ENCODE data around the gene VPS39.

VPS39 gene

DNA sequence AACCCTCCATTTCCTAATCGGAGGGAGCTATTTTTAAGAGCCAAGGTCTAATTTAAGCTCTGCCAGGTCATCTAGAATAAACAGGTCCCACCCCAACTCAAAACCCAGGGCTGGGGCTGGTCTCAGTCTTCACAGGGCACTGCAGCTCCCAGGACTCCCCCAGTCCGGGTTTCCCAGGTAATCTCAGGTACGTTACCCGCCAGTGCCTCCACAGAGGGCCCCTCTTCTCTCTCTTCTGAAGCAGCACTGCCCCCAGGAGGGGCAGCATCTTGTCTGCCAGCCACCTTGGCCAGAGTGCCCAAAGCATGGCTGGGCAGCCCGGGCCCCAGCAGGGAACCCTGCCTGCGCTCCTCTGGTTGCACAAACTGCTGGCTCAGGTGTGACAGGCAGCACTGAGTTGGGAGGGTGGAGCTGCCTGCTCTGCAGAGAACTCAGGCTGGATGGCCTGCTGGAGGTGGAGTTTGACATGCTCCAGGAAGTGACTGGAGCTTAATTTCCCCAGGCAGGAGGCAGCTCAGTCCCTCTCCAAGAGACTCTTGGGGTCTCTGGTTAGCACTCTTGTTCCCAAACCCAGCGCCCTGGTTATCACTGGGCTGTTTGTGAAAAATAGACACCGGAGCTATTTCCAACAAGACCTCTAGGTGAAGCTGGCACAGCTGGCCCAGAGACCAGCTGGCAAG, 51.7 kb downstream of the VPS39 start, which contains the start of gene PLA2G4F:
Gene PLA2G4F (minus strand): TSS at position 394 of the 680 bp plus-strand sequence. CDS start 87 bp downstream, at position 307.
- DNase-seq: no peak

DNA sequence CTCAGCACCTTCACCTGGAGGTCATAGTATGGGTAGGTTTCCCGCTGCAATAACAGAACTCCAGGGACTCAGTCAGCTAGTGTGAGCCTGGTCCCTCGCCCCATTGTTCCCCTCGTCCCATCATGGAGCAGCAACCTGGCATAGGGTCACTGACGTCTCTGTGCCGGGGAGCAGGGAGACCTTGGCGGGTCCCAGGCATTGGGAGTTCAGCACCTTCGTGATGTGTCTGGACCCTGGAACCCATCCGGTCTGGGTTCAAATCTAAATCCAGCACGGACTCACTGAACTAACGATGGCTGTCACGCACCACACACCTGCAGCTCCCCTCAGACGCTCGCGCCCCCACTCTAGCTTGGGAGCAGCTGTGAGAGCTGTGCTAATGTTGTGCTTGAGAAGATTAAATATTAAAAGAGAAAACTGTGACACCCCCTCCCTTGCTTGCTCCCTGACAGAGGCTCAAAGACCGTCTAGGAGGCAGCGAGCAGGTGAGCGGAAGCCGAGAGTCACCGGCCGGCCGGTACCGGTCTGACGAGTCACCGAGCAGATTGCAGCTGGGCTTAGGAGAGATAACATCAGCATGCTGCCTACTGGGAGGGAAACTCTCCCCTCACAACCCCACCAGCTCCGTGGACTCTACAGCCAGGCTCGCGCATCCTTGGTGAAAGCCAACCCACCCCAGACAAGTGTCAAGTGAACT, 52.4 kb downstream of the VPS39 start:
- no peak for DNase-seq

DNA sequence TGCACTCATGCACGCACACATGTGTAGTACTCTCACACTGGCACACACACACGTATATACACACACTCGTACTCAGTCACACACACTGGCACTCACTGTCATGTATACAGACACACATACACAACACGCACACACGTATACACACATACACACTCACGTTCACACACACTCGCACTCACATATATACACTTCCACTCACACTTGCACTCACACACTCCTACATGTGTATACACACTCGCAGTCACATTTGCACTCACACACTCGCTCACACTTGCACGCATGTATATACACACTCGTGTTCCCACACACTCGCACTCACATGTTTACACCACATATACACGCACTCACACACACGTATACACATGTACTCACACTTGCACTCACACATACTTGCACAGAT, 53.1 kb downstream of the VPS39 start:
- no peak for DNase-seq

DNA sequence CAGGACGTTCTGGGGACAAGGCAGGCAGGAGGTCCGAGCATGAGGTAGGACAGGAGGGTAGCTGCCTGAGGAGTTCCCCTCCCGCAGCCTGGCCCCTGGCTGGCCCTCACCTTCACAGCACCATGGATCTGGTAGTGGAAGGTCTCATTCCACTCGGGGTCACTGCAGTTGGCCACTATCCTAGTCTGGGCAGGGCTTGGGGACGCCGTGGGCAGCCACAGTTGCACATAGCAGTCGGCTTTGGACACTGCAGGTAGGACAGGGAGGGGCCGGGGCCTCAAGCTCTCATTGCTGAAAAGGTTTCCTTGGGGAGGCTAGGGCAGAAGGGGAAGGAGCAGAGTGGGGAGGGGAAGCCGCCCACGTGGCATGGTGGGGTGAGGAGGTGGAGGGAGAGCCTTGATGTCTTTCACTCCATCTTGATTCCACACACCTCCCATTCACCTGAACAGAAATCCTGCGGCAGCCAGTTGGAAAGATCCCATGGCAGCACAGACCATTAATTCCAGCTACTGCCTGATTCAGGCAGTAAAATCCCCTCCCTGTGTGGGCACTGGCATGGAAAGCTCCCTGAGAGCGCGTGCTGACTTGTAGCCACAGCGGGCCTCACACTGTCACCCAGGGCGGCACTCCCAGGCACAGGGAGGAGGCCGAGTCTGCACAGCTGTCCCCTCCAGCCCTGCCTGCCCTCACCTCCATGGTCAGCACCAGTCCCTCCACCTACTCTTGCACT, 53.7 kb downstream of the VPS39 start:
- no peak for DNase-seq

DNA sequence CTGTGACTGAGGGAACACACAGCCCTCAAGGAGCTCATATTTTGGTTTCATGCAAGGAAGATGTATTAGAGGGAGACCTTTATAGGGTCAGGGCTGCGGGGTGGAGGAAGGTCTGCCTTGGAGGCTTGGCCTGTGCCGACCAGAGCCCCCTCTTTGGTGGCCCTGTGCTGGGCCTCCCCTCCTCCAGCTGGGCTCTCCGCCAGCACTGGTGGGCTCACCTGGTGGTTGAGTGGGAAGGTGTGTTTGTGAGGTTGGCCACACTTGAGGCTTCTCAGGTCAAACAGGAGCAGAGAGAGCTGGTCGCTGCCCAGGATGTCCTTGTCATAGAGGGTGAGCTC, 54.3 kb downstream of the VPS39 start:
- DNase-seq: no peak

DNA sequence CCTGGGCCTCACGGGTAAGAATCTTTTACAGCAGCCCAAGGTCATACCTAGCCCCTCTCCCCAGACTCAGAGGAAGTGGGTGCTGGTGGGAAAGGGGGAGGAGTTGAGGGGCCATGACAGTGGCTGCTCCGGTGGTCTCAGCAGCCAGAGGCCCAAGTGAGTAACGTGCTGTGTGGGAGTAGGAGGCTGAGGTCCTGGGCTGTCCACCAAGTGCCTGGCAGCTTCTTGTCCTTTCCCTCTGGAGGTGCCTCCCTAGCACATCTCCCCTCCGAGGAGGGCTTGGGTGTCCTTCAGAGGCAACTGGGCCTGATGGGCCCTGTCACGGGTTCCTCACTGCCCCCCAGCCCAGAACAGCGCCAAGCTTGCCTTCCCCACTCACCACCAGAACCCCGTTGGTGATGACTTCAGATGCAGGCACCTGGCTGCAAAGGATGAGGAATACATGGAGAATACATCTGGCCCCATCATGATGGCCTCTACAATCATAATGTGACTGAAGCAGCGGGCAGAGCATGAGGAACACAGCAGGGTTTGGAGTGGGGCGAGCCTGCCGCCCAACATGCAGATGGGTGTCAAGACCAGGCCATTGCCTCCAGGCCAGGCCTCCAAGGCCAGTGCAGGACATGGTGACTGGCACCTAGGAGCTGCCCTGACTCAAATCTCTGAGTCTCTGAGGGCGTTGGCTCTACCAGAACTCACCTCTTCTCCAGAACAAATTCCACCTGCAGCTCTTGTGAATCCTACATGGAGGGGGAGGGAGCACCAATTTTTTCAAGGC, 55.0 kb downstream of the VPS39 start:
- no peak for DNase-seq

DNA sequence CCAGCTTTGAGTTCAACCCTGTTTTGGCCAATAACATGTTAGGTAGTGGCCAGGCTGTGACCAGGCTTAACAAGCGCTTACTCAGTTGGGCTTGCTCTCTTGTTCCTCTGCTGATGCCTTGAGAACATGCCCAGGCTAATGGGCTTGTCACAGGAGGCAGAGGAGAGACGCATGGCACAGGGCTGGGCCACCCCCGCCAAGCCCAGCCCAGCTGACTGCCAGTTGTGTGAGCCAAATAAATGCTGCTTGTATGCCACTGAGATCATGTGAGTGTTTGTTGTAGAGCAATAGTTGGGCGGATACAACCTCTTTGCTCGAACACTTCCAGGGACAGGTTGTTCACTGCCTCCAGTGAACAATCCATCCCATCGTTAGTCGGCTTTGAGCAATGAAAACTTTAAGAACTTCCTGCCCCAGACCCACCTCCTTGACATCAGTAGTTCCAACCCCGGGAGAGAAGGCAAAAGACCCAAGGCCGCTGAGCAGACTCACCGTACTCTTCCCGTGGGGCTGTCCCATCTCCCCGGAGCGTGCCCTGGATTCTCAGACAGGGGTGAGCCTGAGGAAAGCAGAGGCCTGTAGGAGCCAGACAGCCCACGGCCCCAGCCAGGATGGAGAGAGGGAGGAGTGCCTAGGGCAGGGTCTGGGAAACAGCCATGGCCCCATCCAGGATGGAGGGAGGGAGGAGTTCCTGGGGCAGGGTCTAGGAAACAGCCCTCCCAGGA, 55.7 kb downstream of the VPS39 start:
- DNase-seq: no peak

DNA sequence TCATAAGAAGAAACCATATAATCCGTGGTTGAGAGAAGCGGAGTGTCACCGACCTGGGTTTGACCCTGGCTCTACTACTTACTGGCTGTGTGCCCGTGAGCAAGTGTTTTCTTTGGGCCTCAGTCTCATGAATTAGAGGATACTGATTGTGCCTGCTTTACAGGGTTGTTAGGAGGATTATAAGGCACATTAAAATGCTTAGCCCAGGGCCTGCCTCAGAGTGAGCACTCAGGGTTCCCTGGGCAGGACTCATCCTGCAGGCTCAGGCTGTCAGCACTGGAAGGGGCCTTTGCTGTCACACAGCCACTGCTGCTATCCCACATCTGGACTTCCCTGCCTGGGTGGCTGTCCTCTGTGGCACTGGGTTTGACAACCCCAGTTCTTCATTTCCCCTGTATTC, 56.4 kb downstream of the VPS39 start:
- DNase-seq: no peak

DNA sequence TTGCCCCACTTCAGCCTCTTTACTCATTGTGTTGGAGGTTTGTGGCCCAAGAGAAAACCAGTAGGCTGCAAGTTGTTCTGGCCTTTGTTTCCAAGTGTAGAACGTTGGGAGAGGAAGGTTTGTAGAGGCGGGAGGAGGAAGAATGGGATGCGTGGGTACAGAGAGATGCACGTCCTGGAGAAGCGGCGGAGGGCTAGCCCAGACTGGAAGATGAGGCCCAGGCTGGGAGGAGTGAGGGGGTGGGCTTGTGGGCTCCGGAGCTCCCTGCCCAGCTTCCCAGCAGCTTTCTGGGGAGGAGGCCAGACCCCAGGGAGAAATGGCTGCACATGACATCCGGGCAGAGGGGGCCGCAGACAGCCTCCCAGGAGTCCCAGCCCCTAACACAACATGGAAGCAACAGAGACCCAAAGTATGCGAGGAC, 57.0 kb downstream of the VPS39 start:
- DNase-seq: no peak

DNA sequence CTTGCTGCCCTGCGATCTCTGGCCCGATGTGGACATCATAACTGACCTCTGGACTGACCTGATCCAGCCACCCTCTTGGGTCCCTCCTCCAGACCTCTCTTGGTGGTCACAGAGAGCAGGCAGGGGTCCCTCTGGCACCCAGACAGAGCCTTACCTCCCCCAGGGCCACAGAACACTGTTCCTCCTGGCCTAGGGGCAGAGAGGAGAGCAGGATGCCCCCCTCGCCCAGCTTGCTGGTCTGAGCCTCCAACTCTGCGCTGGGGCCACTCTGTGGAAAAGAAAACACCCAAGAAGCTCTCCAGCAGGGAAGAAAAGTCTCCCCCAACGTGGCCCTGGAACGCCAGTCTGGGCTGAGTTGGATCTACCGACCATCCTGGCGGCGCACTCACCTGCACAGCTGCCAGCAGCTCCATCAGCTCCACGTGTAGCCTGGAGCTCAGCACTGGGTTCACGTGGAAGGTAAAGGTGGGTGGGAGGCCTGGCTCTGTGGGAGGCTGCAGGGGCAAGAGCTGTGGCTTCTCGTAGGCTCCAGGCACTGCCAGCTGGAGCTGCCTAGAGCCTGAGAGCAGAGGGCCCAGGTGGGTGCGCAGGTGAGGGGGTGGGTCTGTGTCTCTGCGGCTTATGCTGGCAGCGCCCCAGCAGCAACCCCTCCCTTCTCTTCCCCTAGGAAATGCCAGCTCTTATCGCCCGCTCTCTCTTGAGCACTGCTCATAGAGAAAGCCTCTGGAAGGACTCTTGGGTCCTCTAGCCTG, 57.7 kb downstream of the VPS39 start:
- no peak for DNase-seq

DNA sequence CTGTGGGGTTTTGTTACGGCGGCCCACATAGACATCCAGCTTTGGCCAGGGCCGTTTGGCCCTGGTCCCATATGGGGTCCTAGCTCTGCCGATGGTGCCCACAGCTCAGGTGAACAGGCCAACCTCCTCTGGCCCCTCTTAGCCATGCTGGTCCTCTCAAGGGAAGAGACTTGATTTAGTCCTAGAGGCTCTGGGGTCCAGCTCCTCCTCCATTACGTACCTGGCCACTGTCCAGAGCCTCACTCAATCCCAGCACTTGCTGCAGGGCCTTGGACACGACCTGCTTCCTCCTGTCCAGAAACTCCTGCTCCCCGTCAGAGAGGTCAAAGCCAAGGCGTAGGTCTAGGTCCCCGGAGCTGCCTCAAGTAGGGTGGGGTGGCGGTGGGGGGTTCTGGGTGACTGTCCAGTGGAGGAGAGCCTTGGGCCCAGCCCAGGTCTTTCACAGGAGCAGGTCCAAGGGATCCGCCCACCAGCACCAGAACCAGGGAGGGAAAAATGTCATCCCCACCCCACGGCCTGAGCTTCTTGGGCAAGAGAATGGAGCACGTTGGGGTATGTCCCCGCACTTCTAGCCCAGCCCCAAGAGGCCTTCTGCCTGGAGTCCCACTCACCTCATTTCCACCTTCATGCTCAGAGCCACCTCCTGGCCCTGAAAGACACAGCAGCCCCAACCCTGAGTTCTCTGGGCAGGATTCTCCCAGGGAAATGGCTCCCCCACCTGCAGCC, 58.4 kb downstream of the VPS39 start:
- no peak for DNase-seq

DNA sequence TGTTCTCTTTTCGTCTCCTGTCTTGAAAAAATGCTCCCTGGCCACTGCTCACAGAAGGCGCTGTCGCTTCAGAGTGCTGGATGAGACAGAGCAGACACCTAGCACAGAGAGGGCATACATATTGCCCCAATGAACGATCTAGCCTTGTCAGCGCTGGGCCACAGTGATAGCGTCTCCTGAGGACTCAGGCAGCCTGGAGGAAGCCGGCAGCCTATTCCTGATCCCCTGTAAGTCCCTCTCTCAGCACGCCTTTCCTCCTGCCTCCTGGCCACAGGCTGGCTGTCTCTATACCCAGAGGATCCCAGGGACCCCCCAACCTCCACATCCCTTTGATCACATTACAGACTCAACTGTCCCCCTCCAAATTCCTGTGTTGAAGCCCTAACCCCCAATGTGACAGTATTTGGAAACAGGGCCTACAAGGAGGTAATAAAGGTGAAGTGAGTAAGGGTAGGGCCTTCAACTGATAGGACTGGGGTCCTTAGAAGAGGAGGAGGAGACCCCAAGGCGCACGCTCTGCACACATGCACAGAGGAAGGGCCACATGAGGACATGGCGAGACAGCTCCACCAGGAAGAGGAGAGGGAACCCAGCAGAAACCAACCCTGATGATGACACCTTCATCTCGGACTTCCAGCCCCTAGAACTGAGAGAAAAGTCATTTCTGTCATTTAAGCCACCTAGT, 59.2 kb downstream of the VPS39 start:
- no peak for DNase-seq

DNA sequence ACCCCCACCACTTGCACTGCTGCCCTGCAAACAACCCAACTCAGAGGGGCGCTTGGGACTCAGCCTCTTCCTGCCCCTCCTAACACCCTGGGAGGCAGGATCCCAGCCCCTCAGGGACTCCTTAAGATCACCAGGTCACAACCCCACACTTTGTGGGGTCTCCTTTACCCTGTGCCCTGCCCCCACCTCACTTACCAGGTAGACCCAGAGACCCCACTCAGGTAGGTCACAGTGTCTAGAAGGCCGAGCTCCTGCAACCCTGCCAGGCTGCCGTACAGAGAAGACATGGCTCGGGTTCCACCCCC, 60.7 kb downstream of the VPS39 start:
- no peak for DNase-seq

DNA sequence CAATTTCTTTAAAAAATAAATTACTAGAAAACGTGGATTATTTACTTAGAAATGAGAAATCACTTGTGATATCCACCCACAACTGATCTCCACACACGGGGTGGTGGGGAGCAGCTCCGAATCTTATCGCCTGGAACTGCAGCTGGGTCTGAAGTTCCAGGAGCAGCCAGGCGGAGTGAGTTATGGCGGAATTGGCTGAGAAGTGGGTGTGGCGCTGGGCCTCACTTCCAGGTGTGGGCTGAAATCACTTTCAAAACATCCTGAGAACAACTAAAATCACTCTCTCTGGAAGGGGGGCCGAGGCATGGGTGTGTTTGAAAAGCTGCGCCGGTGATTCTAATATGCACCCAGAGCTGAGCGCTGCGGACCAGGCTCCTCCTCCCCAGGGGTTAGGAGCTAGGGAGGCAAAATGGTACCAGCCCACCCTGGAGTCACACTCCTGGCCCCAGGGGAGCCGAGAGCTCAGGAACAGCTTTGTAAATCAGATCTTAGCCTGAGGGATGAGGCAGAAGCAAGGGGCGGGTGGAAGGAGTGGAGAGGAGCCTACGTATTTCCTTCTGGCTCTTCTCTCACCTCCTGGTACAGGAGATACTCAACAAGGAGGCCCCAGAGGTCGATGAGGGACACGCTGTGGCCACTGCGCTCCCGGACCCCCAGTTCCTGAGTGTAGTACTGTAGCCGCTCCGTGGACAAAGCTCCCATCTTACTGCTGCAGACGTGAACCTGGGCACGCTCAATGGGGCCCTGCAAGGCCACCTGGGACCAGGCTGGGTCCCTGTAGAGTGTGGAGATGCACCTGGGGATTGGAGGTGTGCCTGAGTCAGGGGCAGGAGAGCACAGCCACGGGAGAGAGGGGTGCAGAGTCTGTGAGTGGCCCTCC, 61.3 kb downstream of the VPS39 start:
- DNase-seq: no peak

DNA sequence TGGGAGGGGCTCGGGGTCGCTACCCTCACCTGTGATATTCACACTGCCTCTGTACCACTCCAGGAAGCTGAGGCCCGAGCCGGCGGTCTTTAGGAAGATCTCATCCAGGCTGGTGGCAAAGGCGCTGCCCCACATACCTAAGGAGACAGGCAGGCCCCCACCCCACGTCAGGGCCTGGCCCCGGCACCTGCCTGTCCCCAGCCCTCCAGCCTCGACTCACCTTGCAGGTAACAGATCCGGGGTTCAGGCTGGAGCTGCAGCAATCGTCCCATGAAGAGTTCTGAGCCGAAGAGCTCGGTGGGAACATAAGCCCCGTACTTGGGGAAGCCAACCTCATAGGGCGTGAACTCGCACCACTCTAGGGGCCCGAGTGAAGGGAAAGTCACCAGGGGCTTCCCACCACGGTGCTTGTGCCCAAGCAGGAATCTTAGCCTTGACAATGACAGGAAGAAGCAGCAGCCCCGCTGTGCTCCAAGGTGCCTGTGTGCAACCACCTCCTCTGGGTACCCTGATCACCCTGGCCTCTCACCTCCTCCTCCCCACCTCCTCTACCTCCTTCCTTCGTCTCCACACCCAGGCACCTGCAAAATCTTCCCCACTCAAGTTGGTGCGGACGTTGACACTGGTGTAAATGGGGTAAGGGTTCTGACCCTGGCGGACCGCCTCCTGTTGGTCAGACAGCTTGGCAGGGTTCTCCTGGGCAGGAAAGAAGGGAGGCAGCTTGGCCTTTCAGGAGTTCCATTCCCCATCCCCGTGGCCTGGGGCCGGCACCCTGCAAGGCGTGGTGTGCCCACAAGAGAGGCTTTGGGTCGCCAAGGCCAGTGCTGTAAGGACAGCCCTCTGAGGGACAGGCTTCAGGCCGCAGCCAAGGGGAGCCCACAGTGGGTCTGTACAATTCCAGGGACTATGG, 62.3 kb downstream of the VPS39 start:
- DNase-seq: no peak

DNA sequence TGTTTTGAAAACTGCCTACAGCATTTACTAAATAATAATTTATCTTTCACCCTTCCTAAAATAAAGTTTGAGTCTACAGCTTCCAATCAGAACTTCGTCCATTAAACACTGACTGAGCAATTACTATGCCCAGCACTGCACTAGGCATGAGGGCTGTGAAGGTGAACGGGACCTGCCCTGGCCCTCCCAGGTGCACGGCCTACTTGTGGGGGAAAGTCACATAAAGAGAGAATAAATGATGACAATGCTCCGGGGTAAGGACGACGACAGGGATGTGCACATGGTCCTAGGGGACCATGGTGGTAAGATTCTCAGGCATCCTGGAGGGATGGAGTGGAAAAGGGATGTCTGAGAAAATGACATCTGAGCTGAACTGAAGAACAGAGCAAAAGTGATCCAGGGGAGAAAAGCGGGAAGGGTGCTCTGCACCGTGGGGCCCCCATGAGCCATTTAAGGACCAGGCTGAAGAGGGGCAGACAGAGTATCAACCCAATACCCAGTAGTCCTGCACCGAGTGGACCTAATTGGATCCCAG, 63.2 kb downstream of the VPS39 start:
- DNase-seq: no peak

DNA sequence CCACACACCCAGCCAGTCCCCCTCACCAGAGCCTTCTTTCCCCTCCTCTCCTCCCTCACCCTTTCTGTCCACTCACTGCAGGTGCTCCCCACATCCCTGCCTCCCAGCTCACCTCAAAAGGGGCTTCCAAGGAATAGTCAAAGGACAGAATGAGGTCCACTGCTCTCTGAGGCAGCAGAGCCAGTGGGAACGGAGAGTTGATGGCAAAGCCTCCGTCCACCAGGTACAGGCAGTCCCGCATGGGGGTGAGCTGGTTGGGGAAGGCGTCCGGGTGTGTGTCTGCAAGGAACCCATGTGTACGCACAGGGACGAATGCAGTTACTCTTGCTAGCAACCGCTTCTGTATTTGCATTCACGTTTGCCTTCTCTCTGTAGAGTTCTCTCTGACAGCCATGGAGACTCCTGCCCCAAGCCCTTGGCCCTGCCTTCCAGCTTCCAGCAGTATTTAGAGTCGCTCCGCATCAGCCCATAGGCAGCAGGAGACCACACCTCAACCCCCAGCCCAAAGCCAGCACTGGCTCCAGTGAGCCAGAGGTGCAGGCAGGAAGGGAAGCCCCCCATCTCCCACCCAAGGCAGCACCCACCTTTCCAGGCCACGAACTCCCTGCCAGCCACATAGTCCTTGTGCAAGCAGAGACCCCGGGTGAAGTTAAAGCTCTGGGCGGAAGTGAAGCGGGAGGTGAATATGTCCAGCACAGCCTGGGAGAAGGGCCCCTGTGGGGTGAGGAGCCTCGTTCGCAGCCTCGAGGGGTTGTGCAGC, 64.1 kb downstream of the VPS39 start:
- DNase-seq: no peak
